Progenitor cell of endocrine pancreas (in vitro differentiated cells): ENCODE results near the gene ZFP36. TPM values are rescaled to one million over a fixed set of nuclear protein-coding genes. Genes with fewer than 3 reads are reported as not detected.

Experiments used
- DNase-seq: peaks from one replicate; pipeline ENCODE4 v3.0.0; 2021; ENCODE audit warnings: low spot score; ENCODE audit not compliant: unreplicated experiment
- H3K27ac Mint-ChIP-seq: 2 replicates; pipeline ENCODE4 v1.8.0; 2021; ENCODE audit warnings: mild to moderate bottlenecking, moderate library complexity, mixed read lengths
- H3K27me3 Mint-ChIP-seq: 2 replicates; pipeline ENCODE4 v1.8.0; 2021; ENCODE audit warnings: mixed read lengths
- H3K36me3 Mint-ChIP-seq: 2 replicates; pipeline ENCODE4 v1.8.0; 2022; ENCODE audit warnings: mixed read lengths; ENCODE audit not compliant: insufficient read depth
- H3K4me1 Mint-ChIP-seq: 2 replicates; pipeline ENCODE4 v1.8.0; 2021; ENCODE audit warnings: low read depth, mixed read lengths
- H3K4me3 Mint-ChIP-seq: 2 replicates; pipeline ENCODE4 v1.8.0; 2021; ENCODE audit warnings: low read depth, mild to moderate bottlenecking, moderate library complexity, mixed read lengths
- H3K9me3 Mint-ChIP-seq: 2 replicates; pipeline ENCODE4 v1.8.0; 2021; ENCODE audit warnings: low read depth, mixed read lengths
- CTCF ChIP-seq: fragments of 200-600 bp; sonication (generic); IDR thresholded peaks from one replicate; pipeline ENCODE4 v1.5.0; 2021; ENCODE audit warnings: antibody characterized with exemption, mild to moderate bottlenecking; ENCODE audit not compliant: unreplicated experiment
- total RNA-seq: library from RNA; stranded (reverse); gene quantifications from 2 replicates; pipeline ENCODE4 v1.2.1, GENCODE V29; 2021

The ZFP36 gene
- total RNA-seq, 1 donor from 2014 or later = 10.5 TPM

- H3K4me1 Mint-ChIP-seq = peaks cover 2% of the 10 kb centered on the region
- H3K9me3 Mint-ChIP-seq = no peaks in the 10 kb centered on the region
- H3K36me3 Mint-ChIP-seq = peaks cover 10% of the 10 kb centered on the region
- no peak overlapping the region for H3K27ac Mint-ChIP-seq
- H3K27me3 Mint-ChIP-seq = no peaks in the 10 kb centered on the region
- DNase-seq = no peak
- no peak overlapping the region for H3K4me3 Mint-ChIP-seq
- TF ChIP-seq CTCF = no peak
These were observed 14.1 kb downstream of the ZFP36 start for GRCh38 chr19:39420769-39421168.

GRCh38 chr19:39422020-39422419 lies 15.4 kb downstream of the ZFP36 start:
- H3K36me3 Mint-ChIP-seq = peaks cover 12% of the 10 kb centered on the region
- no peaks in the 10 kb centered on the region for H3K27me3 Mint-ChIP-seq
- H3K9me3 Mint-ChIP-seq = no peaks in the 10 kb centered on the region
- H3K27ac Mint-ChIP-seq = no peak overlapping the region
- no peak for TF ChIP-seq CTCF
- no peak overlapping the region for H3K4me3 Mint-ChIP-seq
- peaks cover 2% of the 10 kb centered on the region for H3K4me1 Mint-ChIP-seq
- DNase-seq = no peak

- Mint-ChIP-seq H3K27ac (no peak overlapping the region), H3K4me3 (no peak overlapping the region), H3K9me3 (no peaks in the 10 kb centered on the region), H3K27me3 (no peaks in the 10 kb centered on the region), H3K4me1 (peaks cover 4% of the 10 kb centered on the region), H3K36me3 (peaks cover 10% of the 10 kb centered on the region)
- no peak for TF ChIP-seq CTCF
- no peak for DNase-seq
These were observed 16.8 kb downstream of the ZFP36 start for GRCh38 chr19:39423258-39424086.

- Mint-ChIP-seq H3K27me3 (no peaks in the 10 kb centered on the region), H3K36me3 (peaks cover 8% of the 10 kb centered on the region), H3K4me3 (no peak overlapping the region), H3K9me3 (no peaks in the 10 kb centered on the region), H3K27ac (no peak overlapping the region), H3K4me1 (peaks cover 9% of the 10 kb centered on the region)
- TF ChIP-seq CTCF = no peak
- DNase-seq = no peak
These were observed 18.3 kb downstream of the ZFP36 start for GRCh38 chr19:39424934-39425333.

GRCh38 chr19:39425744-39426143 lies 19.1 kb downstream of the ZFP36 start:
- H3K4me3 Mint-ChIP-seq = no peak overlapping the region
- no peak overlapping the region for H3K27ac Mint-ChIP-seq
- peaks cover 9% of the 10 kb centered on the region for H3K4me1 Mint-ChIP-seq
- TF ChIP-seq CTCF = no peak
- DNase-seq = no peak
- H3K9me3 Mint-ChIP-seq = no peaks in the 10 kb centered on the region
- H3K27me3 Mint-ChIP-seq = no peaks in the 10 kb centered on the region
- H3K36me3 Mint-ChIP-seq = peaks cover 8% of the 10 kb centered on the region
